Pulmonary artery endothelial cell (primary cell): ENCODE data around the gene KLHL20. TPM values are rescaled to one million over a fixed set of nuclear protein-coding genes. Genes with fewer than 3 reads are reported as not detected.
"Not testable (repeated sequence)": the region's sequence is repeated elsewhere in the genome, so short reads cannot be mapped to it uniquely, and the experiment has no call there.

Source experiments
- DNase-seq: peaks from one replicate; pipeline ENCODE4 v3.0.0-alpha.2; 2011; ENCODE audit warnings: low read depth, low spot score
- total RNA-seq: library from RNA; depleted of rRNA; stranded (reverse); fragments of >200 nt; gene quantifications from 2 replicates; pipeline ENCODE4 v1.2.3, GENCODE V29; 2014

Gene KLHL20
- 34.1 and 48.8 TPM in 2 replicates for total RNA-seq

GRCh38 chr1:173714759-173715537, at the start of gene KLHL20:
Gene KLHL20 (plus strand): TSS chr1:173714981. CDS start chr1:173716044, 1,063 bp downstream.
- DNase-seq: peak; percentile 68

- DNase-seq: no peak
These were observed 48.1 kb upstream of the KLHL20 start for GRCh38 chr1:173666646-173667045.

- DNase-seq: no peak
These were observed 45.3 kb upstream of the KLHL20 start, which contains the start of gene ANKRD45 for GRCh38 chr1:173669491-173669941. Gene ANKRD45 (minus strand): TSS chr1:173669851. CDS start chr1:173659418, 10,433 bp downstream.

- DNase-seq: not testable (repeated sequence)
These were observed 40.3 kb upstream of the KLHL20 start for GRCh38 chr1:173674496-173674895.

- not testable (repeated sequence) for DNase-seq
These were observed 34.6 kb upstream of the KLHL20 start for GRCh38 chr1:173680152-173680551.

GRCh38 chr1:173682184-173682583, 32.6 kb upstream of the KLHL20 start:
- DNase-seq: no peak

GRCh38 chr1:173683838-173684237, 30.9 kb upstream of the KLHL20 start:
- DNase-seq: not testable (repeated sequence)

- not testable (repeated sequence) for DNase-seq
These were observed 29.7 kb upstream of the KLHL20 start for GRCh38 chr1:173685121-173685520.

- DNase-seq: no peak
These were observed 26.5 kb upstream of the KLHL20 start for GRCh38 chr1:173688300-173688699.

GRCh38 chr1:173693238-173693637, 21.5 kb upstream of the KLHL20 start:
- no peak for DNase-seq

GRCh38 chr1:173701299-173701698, 13.5 kb upstream of the KLHL20 start:
- DNase-seq: not testable (repeated sequence)

- DNase-seq: no peak
These were observed 12.0 kb upstream of the KLHL20 start for GRCh38 chr1:173702736-173703135.

GRCh38 chr1:173705117-173705516, 9.7 kb upstream of the KLHL20 start:
- DNase-seq: no peak

- DNase-seq: no peak
These were observed 6.0 kb upstream of the KLHL20 start for GRCh38 chr1:173708787-173709186.

- DNase-seq: no peak
These were observed 381 bp upstream of the KLHL20 start for GRCh38 chr1:173714441-173714758.

GRCh38 chr1:173715538-173715844, 710 bp downstream of the KLHL20 start:
- DNase-seq: no peak

- no peak for DNase-seq
These were observed 2.5 kb downstream of the KLHL20 start for GRCh38 chr1:173717238-173717637.

GRCh38 chr1:173731331-173731730, 16.6 kb downstream of the KLHL20 start:
- DNase-seq: not testable (repeated sequence)

GRCh38 chr1:173733912-173734311, 19.1 kb downstream of the KLHL20 start:
- no peak for DNase-seq

- not testable (repeated sequence) for DNase-seq
These were observed 21.3 kb downstream of the KLHL20 start for GRCh38 chr1:173736104-173736503.

GRCh38 chr1:173742203-173742886, 27.6 kb downstream of the KLHL20 start:
- DNase-seq: no peak

GRCh38 chr1:173744651-173745050, 29.9 kb downstream of the KLHL20 start:
- DNase-seq: no peak

GRCh38 chr1:173749137-173749536, 34.4 kb downstream of the KLHL20 start:
- no peak for DNase-seq
